ENCODE measurements around the gene GPX2.
A peak's percentile ranks its signal among the peaks of the same experiment; 100 is the strongest.

The GPX2 gene

DNA sequence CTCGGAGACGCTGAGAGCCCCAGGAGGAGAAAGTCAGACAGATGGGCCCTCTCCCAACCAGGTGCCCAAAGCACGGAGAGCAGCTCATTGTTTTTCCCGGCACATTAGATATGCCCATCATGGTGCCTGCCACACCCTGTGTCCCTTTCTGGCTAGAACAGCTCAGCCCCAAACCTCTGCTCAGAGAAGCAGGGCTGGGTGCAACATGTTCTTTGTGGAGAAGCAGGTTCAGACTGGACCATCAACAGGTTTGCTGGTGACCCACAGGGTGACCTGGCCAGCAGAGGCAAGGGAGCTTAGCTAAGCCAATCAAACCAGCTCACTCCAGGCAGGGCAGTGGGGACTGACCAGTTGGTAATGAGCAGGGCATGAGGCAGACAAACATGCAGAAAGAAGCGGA, 16.2 kb upstream of the GPX2 start:
- no peak for DNase-seq

DNA sequence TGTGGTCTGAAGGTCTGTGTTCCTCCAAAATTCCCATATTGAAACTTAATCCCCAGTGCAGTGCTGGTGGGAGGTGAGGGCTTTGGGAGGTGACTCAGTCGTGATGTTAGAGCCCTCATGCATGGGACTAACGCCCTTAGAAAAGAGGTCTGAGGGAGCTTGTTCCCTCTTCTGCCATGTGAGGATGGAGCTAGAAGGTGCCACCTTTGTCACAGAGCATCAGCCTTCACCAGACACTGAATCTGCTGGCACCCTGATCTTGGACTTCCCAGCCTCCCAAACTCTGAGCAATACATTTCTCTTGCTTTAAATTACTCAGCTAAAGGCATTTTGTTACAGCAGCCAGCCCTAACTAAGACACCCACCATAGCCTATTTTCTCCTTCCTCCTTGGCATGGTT, 15.7 kb upstream of the GPX2 start:
- no peak for DNase-seq

DNA sequence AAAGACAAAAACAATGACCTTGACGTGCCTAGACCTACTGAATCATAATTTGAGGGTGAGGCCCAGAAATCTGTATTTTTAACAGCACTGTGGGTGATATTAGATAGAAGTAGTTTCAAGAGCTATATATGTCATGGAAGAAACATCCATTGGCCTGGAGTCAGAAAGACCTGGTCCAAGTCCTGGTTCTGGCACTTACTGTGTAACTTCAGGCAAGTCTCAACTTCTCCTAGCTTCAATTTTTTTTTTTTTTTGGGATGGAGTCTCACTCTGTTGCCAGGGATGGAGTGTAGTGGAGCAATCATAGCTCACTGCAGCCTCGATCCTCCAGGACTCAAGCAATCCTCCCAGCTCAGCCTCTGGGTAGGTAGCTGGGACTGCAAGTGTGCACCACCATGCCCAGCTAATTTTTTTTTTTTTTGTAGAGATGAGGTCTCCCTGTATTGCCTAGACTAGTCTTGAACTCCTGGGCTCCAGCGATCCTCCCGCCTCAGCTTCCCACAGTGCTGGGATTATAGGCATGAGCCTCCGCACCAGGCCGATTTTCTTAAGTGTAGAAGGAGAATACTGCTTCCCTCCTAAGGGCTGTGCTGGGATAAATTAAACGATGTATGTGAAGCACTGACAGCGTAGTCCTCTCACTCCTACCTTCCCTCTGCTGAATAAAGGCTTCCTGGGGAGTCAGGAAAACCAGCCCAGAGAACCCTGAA, 14.3 kb upstream of the GPX2 start:
- DNase-seq = no peak

DNA sequence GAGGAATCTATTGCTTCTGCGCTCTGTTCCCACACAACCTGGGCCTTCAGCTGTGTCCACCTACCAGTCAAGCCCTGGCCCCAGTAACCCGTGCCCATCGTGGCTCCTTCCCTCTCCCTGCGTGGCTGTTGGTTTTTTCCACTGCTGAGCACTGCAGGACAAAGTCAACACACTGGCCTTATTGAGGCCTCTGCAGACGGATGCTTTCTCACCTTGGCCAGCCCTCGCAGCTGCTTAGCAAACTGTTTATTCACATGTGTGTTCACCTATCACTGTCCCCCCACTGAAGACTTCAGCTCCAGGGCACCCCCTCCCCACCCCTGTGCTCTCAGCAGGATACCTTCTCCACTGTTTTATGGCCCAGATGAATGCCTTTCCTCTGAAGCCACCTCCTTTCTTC, 12.8 kb upstream of the GPX2 start:
- no peak for DNase-seq

DNA sequence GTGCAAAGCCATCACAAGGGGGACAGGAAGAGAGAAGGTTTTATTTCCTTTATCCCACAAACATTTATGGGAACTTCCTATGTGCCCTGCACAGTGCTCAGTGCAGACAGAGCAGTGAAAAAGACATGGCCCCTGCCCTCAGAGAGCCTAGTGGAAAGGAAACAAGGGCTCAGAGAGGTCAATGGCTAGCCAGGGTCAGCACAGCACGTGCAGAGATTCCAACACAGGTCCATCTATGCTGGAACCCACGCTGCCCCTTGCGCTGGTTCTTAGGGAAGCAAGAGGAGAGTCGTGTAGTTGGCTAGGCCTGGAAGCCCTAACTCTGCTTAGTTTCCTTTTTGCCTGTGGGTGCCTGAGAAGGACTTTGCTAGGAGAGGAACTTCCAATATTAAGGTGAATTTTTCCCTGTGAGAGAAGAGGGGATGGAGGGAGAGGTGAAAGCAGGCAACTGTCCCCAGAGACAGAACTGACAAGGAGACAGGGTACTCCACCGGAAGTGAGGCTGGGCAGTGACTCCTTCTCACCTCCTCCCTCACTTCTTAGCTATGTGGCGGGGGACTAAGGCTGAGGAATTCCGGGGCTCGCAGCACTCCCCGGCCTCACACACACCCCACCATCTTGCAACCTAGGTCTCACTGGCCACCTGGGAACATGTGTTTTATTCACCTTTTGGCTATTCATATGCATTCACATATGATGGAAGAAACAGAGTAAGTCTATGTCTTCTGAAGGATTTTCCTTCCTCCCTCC, 12.1 kb upstream of the GPX2 start:
- no peak for DNase-seq

DNA sequence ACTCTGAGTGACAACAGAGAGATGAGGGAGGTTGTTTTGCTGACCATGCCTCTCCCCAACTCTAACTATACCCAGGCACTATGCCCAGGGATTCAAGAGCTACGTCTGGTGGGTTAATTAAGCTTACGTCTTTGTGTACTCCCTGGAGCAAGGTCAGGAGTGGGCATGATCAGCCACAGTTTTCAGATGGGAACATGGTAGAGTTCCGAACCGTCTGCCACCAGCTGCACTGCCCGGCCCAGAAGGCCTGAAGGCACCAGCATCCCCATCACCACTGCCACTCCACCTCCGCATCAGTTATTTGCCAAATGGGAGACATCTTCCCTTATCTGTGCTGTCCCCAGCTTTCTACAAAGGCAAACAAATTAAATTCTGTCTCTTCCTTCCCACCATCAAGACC, 11.1 kb upstream of the GPX2 start:
- no peak for DNase-seq

DNA sequence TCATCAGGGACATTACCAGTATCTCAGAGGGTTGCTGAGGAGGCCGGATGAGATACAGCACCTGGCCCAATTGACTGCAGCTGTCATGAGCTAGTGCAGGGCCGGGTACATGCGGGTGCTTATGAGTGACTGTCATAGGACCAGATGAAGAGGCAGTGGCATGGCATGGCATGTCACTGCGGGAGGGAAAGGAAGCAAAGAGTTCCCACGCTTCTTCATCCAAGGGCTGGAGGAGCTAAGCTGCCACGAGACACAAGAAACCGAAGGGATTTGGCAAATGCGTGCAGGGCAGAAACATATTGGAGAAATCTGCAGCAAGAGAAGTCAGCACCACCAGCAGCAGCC, 10.7 kb upstream of the GPX2 start:
- no peak for DNase-seq

DNA sequence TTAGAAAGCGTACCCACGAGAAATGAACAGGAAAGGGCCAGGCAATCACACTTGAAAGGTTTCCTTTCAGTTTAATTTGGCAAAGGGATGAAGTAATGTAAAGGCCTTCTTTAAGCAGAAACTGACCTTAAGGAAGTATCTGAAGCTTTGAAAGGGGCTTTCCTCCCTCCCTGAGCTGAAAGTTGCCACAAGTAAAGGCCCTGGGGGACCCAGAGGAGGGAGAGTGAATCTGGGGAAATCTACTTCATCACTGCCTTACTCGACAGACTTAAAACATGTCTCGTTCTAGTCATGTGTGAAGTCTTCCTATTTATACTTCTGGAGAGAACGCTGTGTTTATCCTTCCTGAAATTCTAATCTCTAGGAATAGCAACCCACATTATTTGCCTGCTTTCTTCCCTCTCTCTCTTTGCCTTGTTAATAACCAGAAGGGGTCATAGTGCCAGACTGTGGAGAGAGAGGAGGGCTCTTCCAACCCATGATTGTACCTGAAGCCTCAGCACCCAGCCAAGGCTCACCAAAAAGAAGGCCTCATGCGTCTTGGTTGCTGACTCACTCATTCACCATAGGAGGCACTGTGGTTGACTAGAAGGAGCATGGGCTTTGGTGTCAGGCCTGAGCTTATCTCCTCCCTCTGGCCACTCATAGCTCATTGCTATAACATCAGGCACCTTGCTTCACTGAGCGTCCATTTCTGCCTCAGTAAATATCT, 10.2 kb upstream of the GPX2 start:
- no peak for DNase-seq

DNA sequence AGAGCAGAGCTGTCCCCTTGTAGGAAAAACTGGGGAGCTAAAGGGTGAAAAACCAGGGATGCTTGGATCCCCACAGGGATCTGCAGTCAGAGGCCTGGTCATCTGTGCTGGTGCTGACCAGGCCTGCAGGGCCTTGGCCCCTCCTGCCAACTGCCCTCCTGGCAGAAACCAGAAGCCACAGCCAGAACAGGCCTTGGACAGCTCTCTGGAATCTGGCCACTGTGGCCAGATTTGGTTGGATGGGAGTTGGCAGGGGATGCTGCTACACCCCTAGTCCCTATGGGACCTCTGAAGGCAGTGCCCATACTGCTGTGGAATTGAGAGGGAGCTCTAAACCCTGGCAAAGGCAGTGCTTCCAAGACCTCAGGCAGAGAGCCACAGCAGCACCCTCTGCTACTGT, 9.2 kb upstream of the GPX2 start:
- DNase-seq = no peak

DNA sequence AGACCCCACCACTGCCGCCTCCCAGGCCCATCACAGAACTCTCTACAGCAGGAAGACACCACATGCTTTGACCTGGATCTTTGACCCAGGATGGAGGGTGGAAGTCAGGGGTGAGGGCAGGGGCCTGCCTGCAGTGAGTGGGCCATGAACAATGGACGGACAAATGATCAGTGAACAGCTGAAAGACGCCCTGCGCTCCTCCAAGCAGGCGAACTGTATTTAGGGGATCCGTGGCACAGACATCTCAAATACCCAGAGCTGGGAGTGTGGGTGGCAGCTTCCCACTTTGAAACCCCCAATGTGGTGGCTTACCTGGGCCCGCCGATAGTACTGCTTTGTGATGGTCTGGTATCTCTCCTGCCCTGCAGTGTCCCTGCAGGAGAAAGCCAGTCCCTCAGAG, 8.7 kb upstream of the GPX2 start:
- no peak for DNase-seq

DNA sequence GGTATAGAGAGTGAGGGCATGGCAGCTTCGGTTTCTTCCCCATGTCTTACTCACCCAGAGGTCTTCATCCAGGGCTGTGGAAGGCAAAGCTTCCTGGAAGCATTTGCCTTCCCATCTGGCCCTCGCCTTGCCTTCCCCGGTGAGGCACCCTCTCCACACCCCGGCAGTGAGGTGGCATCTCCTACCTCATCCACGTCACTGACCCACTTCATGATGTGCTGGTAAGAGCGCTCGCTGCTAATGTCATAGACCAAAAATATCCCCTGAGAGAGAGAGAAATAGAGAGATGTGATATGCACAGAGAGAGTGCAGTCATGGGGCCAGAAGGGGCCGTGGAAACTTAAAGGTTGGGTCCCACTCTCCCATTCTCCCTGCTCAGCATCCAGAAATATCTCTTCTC, 8.3 kb upstream of the GPX2 start:
- DNase-seq = no peak

DNA sequence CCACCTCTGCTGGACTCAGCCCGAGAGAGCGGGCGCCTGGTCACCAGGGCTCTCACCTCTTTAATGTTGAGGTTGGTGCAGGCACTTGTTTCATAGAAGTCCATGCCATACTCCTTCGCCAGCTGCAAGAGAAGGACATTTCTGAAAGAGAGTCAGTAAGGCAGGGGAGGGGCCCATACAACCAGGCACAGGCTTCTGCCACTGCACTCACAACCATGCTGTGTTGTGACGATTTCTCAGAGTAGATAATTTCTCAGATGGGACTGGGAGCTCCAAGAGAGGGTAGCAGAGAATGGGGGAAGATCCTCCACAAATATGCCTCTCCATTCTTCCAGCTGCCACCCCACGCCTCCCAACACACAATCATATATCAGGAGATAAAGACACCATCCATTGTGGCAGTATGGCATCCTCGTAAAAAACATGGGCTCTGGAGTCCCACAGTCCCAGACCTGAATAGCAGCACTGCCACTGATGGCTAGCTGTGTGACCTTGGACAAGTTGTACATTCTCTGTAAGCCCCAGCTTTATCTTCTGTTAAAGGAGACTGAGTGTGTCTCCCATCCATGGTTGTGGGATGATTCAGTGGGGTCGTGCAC, 6.2 kb upstream of the GPX2 start:
- DNase-seq = no peak

DNA sequence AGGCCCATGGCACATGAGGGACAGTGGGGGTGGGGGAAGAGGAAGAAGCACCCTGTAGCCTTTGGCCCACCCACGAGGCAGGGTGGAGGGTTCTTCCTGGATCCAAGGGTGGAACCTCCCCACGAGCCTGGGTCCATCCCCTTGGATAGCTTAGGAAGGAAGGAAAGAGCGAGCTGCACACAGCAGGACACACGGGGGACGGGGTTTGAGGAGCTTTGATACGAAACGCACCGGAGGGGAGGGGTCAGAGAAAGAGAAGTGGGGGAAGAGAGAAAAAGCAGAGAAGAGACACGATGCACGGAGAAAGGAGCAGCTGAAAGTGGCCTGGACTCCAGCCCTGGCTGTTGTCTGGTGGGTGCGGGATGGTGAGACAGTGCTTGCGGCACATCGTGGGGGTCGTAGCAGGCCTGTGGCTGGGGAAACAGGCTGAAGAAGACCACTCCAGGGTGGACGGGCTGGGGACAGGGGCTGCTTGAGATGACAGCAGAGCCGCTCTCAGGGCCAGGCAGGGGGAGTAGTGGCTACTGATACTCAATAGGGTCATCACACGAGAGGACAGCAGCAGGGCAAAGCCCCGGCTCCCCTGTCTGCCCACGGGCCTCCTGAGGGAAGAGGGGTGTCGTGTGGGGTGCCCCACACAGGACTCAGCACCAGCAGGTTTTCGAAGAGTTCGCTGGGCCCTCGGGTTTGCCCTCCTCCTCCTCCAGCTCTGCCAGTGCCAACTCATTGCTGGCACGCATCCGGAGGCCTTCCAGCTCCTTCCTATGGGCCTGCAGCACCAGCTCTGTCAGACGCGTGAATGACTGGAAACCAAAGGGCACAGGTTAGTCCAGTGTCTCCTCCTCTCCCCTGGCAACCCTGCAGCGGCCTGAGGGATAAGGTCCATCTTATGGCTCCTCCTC, 5.4 kb upstream of the GPX2 start:
- no peak for DNase-seq

DNA sequence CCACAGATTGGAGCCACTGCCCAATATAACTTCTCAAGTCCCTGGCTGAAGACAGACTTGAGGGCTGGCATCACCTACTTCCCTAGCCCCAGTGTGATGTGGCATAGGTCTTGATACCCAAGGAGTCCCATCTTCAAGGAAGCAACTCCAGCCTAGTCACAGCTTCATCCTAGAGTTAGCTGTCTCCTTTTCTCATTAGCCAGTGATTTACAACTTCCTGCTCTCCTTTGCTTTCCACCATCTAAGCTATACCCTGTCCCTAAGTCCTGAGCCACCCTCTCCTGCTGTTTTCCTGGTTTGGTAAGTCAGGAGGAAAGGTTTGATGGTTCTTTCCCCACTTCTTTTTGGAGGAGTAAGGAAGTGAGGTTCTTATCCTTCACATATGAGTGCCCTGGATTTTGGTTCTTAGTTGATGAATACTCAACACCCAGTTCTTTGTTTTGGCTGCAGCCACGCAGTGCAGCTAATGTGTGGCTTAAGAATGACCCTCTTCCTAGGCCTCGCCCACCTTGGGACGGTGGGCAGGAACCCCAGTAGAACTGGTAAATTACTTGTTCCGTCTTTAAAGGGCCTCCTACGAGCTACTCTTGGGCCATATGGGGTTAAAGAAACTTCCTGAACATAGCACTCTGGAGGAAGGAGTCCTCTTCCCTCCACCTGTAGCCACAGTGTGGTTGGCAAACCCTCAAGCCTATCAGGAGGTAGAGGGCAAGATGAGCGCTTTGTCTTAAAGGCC, 3.9 kb upstream of the GPX2 start:
- no peak for DNase-seq

DNA sequence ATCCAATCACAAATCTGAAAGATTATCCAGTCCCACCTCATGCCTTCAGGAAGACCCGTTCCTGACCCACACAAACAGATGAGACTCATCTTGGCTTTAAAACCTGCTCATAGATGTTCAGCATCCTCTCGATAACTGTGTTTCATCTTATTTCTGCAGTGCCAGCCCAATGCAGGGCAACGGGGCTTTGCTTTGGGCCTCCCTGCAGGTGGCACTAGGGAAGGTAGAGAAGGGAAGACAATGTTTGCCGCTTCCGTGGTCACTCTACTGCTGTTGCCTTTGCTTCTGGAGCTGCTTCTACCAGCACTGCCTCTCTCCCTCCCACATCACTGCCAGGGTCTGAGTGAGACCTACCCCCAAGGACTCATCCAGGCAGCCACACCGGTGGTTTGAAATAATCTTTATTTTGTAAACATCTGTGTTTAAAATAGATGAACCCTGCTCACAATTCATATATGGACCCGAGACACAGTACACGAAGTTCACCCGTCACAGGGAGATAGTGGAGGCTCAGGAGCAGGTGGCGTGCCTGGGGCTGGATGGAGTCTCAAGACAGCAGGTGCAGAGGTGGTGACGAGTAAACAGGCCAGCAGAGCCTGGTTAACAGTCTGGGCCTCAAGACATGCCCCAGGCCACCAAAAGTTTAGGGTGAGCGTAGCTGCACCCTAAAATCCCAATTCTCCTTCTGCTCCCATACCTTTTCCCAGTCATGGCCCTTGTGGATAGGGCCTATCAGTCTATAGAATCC, 3.1 kb upstream of the GPX2 start:
- no peak for DNase-seq

DNA sequence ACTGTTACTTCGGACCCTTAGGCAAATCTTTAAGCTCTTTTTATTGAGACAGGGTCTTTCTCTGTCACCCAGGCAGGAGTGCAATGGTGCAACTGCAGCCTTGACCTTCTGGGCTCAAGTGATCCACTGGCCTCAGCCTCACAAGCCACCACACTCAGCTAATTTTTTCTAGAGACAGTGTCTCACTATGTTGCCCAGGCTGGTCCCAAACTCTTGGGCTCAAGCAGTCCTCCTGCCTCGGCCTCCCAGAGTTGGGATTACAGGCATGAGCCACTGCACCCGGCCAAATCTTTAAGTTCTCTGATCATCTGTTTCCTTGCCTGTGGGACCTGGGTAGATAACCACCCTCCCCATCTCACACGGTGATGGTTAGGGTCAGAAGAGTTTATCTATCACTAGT, 2.3 kb upstream of the GPX2 start:
- no peak for DNase-seq

DNA sequence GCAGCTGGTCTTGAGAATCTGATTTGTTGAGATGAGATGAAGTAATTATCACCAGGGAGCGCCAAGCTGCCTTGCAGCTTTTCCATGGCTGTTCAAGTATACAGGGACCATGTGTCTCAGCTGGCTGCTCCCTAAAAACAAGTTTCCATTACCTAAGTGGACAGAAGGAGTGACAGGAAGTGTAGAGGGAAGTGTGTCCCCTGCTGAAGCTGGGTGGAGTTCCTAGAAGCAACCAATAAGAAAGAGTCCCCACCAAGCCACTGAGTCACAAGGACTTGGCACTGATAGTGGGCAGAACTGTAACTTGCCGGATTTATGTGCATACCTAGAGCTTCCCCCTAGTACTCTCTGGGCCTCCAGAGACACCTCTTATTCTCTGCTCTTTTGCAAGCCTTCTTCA, 1.5 kb upstream of the GPX2 start:
- no peak for DNase-seq

DNA sequence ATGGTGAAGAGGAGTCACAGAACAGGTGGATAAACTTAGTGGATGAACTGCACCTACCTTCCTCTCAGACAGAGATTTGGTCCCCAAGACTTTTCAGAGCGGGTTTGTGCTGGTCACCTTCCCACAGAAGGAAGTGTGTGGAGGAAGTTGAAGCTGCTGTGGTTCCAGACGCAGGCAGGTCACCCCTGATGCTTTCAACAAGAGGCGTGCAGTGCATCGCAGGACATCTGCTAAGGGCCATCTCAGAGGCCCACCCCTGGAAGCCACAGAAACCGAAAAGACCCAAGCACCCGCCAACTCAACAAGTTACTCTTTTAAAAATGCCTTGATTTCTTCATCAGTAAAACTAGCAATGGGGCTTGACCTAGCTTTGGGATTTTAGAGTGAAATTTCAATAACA, 1.0 kb upstream of the GPX2 start:
- no peak for DNase-seq

DNA sequence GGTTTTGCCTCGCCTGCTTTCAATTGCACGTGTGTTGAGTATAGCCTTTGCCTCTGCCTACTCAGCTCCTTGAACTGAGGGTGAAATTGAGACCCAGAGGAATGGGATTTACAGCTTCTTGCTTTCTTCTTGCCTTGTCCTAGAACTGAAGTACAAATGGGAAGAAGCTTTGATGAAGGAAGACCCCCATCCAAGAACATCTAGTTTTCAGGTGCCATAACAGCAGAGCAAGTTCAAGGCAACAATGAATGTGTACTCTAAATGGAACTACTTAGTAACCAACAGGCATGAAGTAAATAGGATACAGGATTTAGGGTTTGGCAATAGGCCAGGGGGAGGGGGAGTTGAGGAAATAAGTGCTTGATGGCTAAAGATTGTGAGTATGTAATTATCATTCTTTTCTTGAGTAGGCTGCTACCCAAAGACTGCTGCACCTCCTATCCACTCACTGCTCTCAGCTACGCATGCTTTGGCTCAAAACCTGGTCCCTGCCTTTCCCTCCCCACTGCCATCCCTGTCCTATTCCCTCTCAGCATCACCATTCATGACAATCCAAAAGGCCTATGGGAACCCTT, 2.1 kb downstream of the GPX2 start:
- peak; percentile 82 for DNase-seq

DNA sequence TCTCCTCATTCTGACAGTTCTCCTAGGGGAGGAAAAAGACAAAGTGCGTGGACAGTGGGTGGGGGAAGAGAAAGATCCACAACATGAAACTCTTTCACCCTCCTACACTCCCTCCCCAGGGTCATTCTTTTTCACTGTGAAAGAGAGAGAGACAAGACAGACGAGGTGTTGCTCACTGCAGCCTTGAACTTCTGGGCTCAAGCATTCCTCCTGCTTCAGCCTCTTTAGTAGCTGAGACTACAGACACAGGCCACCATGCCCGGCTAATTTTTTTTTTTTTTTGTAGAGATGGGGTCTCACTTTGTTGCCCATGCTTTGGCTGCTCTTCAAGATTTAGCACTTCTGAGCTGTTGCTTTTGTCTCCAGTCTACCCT, 2.7 kb downstream of the GPX2 start:
- no peak for DNase-seq

Data from DMS79 treated with DMSO at 0.1 percent for 48 hours (cell line).